Brain pericyte (primary cell): Measurements from ENCODE around the gene PDE10A.
"Not testable (repeated sequence)": the region's sequence is repeated elsewhere in the genome, so short reads cannot be mapped to it uniquely, and the experiment has no call there.

Experiments
- DNase-seq: peaks from one replicate; pipeline ENCODE4 v3.0.0-alpha.2; 2012; ENCODE audit warnings: low read depth, low spot score

PDE10A gene

DNA sequence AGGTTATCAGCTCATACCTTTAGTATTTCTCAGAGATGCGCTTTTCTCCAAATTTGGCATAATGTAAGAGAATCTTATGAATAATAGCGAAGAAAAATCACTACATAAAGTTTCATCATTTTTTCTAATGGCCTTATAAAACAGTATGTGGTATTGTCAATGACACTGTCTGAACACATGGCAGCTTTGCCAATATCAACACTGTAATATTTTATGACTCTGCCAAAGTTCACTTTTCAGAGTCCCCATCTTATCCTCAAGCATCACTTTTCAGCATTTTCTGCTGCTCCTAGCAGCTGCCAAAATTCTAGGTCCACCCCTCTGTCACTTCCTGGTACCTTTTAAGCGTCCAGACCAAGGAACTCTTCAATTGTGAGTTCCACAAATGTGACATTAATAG, 182.1 kb downstream of the PDE10A start:
- no peak for DNase-seq

DNA sequence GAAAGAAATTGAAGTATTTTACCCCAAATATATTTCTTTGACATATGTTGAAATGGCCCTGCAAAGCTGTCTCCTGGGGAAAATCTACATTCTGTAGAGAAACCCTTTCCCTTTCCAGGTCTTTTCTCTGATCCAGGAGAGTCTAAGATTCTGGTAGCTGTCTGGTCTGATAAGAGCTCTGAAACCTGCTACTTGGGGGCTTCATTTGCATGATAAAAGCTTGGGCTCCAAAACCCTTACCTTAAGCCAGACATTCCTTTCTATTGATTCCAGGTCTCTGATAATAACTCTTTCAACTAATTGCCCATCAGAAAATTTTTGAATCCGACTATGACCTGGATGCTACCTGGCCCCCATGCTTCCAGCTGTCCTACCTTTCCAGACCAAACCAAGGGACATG, 184.5 kb downstream of the PDE10A start:
- no peak for DNase-seq

DNA sequence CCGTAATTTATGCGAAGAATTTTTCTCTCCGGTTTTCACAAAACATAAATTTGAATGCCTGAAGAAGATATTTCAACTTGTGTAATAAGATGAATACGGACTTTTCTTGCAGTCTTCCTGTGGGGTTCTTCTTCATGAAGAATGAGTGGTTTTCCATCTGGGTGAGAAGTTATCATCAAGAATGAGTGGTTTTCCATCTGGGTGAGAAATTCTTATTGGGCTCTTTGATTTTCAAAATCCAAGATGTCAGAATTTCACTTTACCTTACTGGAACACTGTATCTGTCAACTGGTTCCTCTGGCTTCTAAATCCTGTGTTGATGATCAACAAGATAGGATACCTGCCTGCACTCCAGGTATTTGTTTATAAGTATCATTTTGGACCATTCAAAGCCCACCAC, 193.6 kb downstream of the PDE10A start:
- DNase-seq, result no peak

DNA sequence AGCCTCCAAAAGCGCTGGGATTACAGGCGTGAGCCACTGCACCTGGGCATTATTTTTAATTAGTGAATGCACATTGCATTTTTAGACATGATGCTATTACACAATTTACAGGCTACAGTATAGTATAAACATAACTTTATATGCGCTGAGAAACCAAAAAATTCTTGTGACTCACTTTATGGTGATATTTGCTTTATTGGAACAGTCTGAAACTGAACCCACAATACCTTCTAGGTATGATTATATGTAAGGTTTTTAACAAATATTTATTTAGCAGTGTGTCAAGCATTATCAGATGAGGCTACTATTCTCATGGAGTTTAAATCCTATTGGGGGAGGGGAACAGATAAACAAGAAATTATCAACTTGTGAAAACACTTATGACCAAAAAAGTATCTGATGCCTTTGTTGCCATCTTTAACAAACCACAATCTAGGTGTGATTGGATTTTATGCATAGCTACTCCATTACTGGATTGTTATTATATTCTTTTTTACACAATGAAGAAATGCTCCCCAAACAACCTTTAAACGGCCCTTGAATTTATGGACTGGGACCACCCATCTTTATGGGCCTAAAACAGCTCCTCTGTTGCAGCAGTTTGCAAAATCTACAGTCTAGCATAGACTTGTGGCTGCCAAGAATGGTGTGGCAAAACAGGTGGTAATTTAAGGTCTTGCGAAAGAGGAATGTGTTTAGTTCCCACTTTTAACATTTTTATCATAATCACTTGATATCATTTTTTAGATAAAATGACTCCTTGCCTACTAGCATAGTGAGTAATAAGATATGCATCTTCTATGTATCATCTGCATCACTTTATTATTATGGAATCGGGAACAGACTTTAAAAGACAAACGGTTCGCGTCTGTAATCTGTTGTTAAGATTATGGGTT, 194.5 kb downstream of the PDE10A start:
- no peak for DNase-seq

DNA sequence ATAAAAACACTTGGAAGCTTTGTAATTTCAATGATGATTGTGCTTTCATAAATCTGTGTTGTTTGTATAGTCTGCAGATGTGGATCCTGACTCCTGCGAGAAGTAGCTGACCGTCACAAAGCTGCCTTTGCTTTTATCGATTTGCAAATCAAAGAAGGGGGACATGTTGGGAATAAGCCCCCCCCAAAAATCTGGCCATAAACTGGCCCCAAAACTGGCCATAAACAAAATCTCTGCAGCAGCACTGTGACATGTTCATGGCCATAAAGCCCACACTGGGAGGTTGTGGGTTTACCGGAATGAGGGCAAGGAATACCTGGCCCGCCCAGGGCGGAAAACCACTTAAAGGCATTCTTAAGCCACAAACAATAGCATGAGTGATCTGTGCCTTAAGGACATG, 199.5 kb downstream of the PDE10A start:
- not testable (repeated sequence) for DNase-seq

DNA sequence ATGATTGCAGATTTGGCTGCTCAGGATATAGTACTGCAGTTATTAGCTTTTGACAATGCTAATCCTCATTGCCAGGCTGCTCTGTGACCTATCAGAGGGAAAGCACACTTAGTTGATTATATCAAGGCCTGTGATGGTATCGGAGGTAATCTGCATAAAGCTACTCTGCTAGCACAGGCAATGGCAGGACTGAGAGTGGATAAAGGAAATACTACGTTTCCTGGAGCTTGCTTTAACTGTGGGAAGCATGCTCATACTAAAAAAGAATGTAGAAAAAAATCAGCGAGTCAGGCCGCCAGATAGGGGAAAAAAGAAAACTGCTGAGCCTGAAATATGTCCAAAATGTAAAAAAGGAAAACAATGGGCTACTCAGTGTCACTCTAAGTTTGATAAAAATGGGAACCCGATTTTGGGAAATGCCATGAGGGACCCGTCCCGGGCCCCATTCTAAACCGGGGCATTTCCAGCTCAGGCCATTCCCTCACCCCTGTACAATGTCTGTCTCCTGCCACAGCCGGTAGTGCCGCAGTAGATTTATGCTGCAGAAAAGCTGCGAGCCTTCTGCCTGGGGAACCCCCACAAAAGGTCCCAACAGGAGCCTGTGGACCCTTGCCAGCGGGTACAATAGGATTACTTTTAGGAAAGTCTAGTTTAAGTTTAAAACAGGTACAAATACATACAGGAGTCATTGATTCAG, 203.3 kb downstream of the PDE10A start:
- DNase-seq, result not testable (repeated sequence)

DNA sequence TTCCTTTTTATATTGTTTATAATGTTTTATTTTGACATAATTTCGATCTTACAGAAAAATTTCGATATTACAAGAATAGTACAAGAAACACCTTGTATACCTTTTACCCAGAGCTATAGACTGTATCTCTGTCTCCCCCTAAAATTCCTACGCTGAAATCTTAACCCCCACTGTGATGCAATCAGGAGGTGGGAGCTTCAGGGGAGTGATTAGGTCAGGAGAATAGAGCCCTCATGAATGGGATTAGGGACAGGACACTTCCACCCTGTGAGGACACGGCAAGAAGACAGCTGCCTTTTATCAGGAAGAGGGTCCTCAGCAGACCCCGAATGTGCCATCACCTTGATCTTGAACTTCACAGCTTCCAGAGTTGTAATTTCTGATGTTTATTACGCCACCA, 204.9 kb downstream of the PDE10A start:
- no peak for DNase-seq

DNA sequence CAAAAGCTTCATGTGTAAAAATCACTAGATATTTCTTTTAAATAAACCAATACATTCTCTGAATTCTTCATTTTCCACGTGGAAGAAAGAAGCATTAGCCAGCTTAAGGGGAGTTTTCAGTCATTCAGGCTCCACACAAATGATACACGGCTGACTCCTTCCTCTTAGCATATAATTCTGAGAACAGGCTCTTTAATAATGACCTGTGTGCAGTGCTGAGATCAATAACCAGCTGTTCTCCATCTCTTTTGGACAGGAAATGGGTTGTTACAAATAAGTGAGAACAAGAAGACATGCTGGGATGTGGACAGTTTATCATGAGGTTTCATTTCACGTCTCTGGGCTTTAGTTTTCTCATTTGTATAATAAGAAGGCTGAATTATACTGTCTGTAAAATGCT, 206.8 kb downstream of the PDE10A start:
- DNase-seq, result no peak

DNA sequence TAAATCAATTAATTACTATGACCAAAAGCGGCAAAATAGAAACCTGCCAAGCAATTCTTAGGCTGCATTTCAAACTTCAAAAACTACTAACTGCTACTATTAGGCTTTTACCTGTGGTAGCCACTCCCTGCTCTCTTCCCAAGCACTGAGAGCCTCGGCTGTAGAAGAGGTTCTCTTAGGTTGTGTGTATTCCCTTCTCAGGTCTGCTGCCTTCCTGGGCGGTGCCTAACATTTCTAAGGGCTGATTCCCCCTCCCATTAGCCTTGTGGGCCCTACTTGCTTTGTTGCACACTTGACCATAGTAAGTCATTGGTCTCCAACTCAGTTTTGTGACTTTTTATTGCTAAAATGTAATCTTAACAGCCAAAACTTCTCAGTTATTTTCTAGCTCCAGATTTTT, 207.6 kb downstream of the PDE10A start:
- no peak for DNase-seq

DNA sequence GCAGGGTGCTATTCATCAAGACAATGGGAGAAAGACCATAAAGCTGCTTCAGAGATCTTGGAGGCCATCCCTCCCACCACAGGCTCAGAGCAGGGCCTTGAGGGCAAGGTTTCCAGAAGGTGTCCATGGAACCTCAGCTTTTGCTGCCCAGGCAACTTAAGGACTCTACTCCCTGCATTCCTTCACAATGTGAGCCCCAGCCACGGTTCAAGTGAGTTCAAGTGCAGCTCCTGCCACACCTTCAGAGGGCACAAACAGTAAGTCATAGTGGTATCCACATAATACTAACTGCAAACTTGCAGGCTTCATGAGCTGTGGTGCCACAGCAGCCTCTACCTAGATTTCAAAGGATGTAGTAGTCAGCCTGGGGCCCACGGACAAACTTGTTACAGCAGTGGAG, 209.6 kb downstream of the PDE10A start:
- no peak for DNase-seq

DNA sequence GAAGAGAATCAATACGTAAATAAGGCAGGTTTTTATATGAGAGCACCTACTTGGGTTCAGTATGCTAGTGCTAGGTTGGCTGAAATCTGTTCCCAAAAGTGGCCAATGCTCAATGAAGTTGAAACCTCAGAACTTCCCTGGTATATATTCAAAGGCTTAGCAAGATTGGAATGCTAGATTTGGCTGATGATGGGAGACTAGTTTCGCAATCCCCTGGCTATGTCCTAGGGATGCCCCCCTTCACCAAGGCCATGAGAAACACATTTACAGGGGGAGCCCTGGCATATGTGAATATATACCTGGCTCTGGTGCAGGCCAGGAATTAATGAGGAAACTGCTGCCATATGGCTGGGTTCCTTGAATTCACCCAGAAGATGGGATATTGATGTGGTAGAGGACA, 211.2 kb downstream of the PDE10A start:
- DNase-seq, result no peak

DNA sequence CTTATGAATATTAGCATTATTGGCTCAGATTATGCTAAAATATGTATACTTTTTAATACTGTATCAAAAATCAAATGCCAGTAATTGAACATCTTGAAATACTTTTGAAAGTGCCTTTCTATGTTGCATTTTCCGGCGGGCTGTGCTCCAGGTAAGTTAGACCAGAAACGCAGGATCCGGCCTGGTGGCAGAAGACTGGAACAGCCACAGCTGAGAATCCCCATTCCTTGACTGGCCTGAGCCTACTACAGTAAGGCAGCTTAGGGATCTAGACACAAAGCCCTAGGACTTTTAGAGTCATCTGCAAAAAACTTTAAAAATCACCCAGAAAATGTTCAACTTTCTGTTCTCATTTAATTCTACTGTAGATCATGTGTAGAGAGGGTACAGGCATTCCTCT, 214.8 kb downstream of the PDE10A start:
- no peak for DNase-seq

DNA sequence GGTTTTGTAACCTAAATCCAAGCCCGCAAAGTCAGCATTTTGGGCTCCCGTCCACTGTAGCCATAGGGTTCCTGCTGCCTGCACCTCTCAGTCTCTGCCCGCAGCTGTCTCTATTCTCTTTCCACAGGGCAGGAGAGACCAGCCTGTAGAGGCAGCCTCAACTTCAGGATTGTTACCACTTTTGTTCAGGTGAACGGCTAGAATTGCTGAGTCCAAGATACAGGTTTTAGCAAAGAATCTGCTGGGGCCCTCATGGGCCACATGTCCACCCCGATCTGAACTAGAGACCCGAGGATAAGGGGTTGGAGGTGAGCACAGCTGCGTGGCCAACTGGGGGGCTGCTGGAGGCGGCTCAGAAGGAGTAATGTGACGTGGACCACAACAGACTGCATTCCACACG, 215.9 kb downstream of the PDE10A start:
- no peak for DNase-seq

DNA sequence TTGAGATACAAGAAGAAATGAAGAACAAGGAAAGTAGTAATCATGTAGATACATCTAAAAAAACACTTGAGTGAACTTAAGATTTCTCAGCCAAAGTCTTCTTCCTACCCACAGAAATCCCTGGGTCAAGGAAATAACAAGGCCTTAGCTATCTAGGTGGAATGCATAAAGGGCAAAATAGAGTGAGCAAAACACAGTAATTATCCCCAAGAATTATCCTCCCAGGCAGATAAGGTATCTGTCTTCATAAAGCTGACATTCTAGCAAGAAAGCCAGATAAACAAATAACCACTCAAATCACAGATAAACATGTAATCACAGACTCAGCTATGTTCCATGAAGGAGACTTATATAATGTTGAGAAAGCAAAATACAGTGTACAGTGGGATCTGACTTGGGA, 216.7 kb downstream of the PDE10A start:
- no peak for DNase-seq

DNA sequence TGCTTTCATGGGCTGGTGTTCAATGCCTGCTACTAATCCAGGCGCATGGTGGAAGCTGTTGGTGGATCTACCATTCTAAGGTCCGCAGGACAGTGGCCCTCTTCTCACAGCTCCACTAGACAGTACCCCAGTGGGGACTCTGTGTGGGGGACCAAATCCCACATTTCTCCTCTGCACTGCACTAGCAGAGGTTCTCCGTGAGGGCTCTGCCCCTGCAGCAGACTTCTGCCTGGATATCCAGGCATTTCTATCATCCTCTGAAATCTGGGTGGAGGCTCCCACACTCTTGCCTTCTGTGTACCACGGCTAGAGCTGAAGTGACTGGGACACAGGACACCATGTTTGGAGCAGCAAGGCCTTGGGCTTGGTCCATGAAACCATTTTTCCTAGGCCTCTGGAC, 219.6 kb downstream of the PDE10A start:
- DNase-seq, result no peak

DNA sequence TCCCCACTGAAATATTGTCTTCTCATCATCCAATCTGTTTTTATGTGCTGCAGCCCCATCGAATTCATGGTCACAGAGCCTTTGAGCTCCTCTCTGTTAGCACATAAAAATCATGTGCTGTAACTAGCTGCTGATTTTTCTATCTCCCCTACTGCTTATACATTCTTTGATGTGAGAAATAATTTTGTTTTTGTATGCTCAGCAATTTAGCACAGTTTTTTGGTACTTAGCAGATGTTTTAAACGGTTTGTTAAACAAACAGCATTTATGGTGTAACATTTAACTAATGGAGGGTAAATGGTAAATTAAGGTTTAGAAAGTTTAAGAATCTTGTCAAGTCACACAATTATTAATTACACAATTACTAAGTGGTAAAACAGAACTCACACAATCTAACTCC, 221.9 kb downstream of the PDE10A start:
- DNase-seq, result no peak

DNA sequence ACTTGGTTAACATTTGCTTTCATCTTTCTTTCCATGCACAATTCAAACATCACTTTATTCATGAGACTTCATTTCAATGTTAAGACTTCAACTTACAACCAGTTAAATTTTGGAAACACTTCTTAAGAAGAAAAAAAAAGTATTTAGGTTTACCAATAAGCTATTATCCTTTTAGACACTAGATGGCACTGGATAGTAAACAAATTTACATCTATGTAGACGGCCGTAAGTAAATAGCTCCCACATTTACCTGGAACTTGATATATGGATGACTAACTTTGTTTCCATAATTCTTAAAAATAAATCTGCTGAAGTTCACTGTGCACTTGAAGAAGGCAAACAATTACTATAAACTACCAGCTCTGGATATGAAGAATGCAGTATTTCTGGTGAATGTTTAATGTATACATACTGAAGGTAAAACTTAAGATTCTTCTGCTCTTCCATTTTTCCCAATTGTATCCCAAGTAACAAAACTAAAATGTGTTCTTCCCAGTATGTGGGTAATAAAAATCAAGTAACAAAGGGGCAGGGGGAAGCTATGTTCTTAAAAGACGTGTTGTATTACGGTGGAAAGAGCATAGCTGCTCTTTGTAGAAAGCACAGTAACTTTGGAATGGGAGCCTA, 223.0 kb downstream of the PDE10A start:
- peak; percentile 47 for DNase-seq

DNA sequence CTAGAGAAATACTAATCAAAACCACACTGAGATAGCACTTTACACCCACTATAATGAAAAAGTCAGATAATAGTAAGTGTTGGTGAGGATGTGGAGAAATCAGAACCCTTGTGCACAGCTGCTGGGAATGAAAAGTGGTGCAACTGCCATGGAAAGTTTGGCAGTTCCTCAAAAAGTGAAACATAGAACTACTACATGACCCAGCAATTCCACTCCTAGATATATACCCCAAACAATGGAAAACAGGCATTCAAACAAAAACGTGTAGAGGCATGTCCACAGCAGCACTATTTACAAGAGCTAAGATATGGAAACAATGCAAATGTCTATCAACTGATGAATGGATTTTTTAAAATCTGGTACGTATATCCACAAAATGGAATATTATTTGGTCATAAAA, 236.1 kb downstream of the PDE10A start:
- no peak for DNase-seq

DNA sequence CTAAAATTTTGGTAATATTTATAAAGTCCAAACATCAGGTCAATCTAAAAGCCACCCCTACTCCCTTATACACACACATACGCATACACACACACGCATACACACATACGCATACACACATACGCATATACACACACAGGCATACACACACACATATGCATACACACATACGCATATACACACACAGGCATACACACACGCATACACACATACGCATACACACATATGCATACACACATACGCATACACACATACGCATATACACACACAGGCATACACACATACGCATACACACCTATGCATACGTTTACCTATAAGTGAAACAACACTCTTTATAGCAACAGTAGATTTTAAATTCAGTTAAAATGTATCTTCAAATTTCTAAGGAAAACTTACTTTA, 240.8 kb downstream of the PDE10A start:
- DNase-seq, result no peak

DNA sequence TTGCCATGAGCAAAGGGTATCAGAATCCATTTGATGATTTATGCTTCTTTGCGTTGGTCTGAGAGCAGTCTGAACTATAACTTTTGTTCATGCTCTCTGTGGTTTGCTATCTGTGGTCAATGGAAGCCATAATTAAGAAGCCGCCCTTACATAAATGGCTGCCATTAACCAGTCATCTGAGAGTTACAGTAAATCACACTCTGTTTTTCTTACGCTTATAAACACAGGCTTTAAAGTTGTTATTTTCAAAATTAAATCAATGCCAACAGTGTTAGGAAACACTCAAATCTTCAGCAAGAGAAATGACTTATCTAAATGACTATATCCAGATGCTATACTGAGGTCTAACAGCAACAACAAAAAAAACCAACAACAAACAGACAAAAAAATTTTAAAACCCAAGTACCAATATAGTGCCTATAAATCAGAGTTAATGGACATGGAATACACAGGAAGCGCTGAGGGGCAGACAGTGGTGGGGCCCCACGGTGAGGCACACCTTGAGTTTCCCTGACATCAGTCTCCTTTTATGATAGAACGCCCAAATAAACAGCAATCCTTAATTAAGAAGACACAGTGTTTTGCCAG, 245.7 kb downstream of the PDE10A start:
- no peak for DNase-seq

DNA sequence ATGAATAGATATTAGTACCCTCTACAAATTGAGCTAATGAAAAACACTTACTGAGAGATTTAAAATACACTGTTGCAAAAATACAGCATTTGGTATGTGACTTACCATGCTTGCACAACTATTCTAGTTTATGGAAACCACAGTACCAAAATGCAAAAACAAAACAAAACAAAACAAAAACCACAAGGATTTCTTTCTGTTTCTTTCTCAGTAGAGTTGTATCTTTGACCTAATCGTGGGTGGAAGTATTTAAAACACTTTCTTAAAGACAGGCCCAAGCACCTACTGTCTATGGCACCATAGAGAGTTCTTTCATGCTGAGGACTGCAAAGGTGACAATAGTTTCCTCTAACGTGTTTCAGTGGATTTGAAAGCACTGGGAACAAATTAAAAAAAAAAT, 258.3 kb downstream of the PDE10A start:
- no peak for DNase-seq

DNA sequence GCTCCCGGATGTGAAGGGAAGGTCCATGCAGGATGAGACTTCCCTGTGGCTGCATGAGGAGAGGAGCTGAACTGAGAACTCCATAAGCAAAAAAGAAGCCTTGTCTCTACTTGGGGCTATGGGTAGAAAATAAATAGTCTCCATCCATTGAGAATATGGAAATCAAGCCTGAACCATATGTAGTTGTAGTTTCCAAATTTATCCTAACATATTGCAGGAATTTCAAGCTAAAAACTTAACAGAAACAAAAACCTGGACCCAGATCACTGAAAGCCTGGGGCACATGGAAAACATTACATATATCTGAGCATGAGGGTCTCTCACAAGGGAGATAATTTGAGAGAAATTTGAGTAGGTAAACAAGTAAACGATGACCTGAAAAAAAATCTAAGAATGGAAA, 258.7 kb downstream of the PDE10A start:
- DNase-seq, result no peak
